Gastroesophageal sphincter (tissue), 4 donors: ENCODE data around the gene PDLIM7. TPM values are rescaled to one million over a fixed set of nuclear protein-coding genes. Genes with fewer than 3 reads are reported as not detected.
A peak's percentile ranks its signal among the peaks of the same experiment; 100 is the strongest.

Experiments
- ATAC-seq: fragments of 150-250 bp; one replicate; pipeline ENCODE4 v1.9.1; 2016; ENCODE audit warnings: mild to moderate bottlenecking, moderate library complexity
- H3K27ac ChIP-seq, 4 donors: fragments of 200-600 bp; sonication (generic) in 3 of 4; 1 replicate in 3 of 4; 2 replicates in 1 of 4; pipeline ENCODE4 v1.5.1; 2016 to 2019
- H3K27me3 ChIP-seq: fragments of 200-600 bp; sonication (generic); one replicate; pipeline ENCODE4 v1.5.1; 2019
- H3K36me3 ChIP-seq, 2 donors: fragments of 200-600 bp; sonication (generic); one replicate each; pipeline ENCODE4 v1.5.1; 2019; ENCODE audit warnings: control low read depth in 1 of 2
- H3K4me1 ChIP-seq, 3 donors: fragments of 200-600 bp; sonication (generic); 1 replicate in 2 of 3; 2 replicates in 1 of 3; pipeline ENCODE4 v1.5.1; 2016 to 2019; ENCODE audit warnings: control low read depth in 2 of 3
- H3K4me3 ChIP-seq, 2 donors: fragments of 200-600 bp; sonication (generic); one replicate each; pipeline ENCODE4 v1.5.1; 2019; ENCODE audit warnings: mild to moderate bottlenecking in 1 of 2, moderate library complexity in 1 of 2
- H3K9me3 ChIP-seq, 3 donors: fragments of 200-600 bp; sonication (generic); one replicate each; pipeline ENCODE4 v1.5.1; 2017 to 2019; ENCODE audit warnings: control low read depth in 2 of 3
- CTCF ChIP-seq, 4 experiments: fragments of 200-600 bp in 2 of 4; fragments of 450-650 bp in 2 of 4; sonication (generic) in 1 of 4; IDR thresholded peaks; one replicate each; pipeline ENCODE4 v1.5.1; 2017 to 2019; ENCODE audit warnings: antibody characterized with exemption in 4 of 4, mild to moderate bottlenecking in 2 of 4, moderate library complexity in 2 of 4
- EP300 ChIP-seq: sonication (generic); formaldehyde crosslinking; IDR thresholded peaks from one replicate; pipeline ENCODE4 v1.6.1; 2017; ENCODE audit warnings: antibody characterized with exemption, mild to moderate bottlenecking
- POLR2A ChIP-seq, 2 donors: fragments of 450-650 bp; IDR thresholded peaks; one replicate each; pipeline ENCODE4 v1.6.1; 2017; ENCODE audit warnings: antibody characterized with exemption in 2 of 2, mild to moderate bottlenecking in 2 of 2, moderate library complexity in 1 of 2
- POLR2AphosphoS5 ChIP-seq: sonication (generic); formaldehyde crosslinking; IDR thresholded peaks from one replicate; pipeline ENCODE4 v1.6.1; 2017; ENCODE audit warnings: antibody characterized with exemption
- WGBS, 2 donors: methylation state at CpG; one replicate each; pipeline ENCODE4 v1.1.5; 2018; ENCODE audit warnings: low coverage in 1 of 2; 5-methylcytosine and 5-hydroxymethylcytosine counted together
- total RNA-seq, 4 donors: library from RNA; depleted of rRNA; stranded (reverse); fragments of >200 nt; gene quantifications; one replicate each; pipeline ENCODE4 v1.1.0, GENCODE V29; 2016

PDLIM7 gene
- total RNA-seq, 4 donors from 2014 or later: 336 to 863 (median 437) TPM

- Histone ChIP-seq H3K4me1 (peaks cover 0 to 26% (median 18%) of the 10 kb centered on the region in 3 donors), H3K27me3 (peaks cover 50% of the 10 kb centered on the region), H3K9me3 (no peaks in the 10 kb centered on the region), H3K4me3 (peak overlapping the region in 1 of 2 donors; percentile 65), H3K36me3 (peaks cover 0 to 17% of the 10 kb centered on the region in 2 donors), H3K27ac (no peak overlapping the region)
- WGBS, 2 donors: 0 to 4% methylated on average over 3 to 8 of the region's 8 CpGs
- ATAC-seq: no peak
- TF ChIP-seq POLR2AphosphoS5: no peak
- no peak for TF ChIP-seq POLR2A (IDR thresholded peaks at IDR 0.05)
- TF ChIP-seq EP300: no peak
- TF ChIP-seq CTCF (IDR thresholded peaks at IDR 0.05): no peak
Observed at GRCh38 chr5:177445917-177446199, 51.5 kb downstream of the PDLIM7 start.

DNA sequence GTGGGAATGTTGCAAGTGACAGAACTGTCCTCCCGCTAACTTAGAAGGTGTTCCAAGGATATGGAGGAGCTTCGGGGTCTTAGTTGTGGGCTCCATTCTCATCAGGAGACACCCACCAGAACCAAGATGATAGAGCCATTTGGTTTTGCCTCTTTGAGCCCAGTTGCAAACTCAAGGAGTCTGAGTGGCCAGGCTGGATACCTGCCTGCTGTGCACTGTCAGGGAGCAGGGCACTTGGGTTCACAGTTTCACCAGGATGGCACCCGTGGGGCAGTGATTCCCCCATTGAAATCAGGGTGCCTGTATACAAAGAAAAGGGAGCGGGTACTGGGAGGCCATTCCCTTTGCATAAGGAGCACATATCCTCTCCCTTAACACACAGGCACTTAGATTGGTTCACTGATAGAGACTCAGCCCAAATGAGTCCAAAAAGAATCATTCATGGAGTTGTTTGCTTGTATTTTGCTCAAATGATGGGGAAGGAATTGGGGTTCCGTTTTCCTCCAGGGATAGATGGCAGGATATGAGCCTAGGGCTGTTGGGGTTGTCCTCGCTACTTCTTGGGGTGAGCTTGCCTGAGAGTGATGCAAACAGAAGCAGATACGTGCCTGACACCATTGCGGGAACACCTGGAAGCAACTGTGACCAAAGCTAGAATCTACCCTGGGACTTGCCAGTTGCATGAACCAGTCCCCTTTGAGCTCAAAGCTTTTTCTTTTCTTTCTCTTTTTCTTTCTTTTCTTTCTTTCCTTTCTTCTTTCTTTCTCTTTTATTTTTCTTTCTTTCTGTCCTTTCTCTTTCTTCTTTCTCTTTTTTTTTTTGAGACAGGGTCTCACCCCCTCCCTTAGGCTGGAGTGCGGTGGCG, 52.1 kb downstream of the PDLIM7 start:
- Histone ChIP-seq H3K36me3 (peaks cover 0 to 22% of the 10 kb centered on the region in 2 donors), H3K4me1 (peaks cover 0 to 26% (median 18%) of the 10 kb centered on the region in 3 donors), H3K27me3 (peaks cover 44% of the 10 kb centered on the region), H3K4me3 (no peak overlapping the region), H3K27ac (no peak overlapping the region), H3K9me3 (no peaks in the 10 kb centered on the region)
- ATAC-seq: no peak
- 31 to 39% methylated on average over 3 to 7 of the region's 10 CpGs for whole genome bisulfite sequencing, 2 donors
- TF ChIP-seq EP300 (no peak), CTCF (IDR thresholded peaks at IDR 0.05) (no peak), POLR2A (IDR thresholded peaks at IDR 0.05) (no peak), POLR2AphosphoS5 (no peak)

GRCh38 chr5:177444106-177445051, 53.0 kb downstream of the PDLIM7 start:
- no CpG with 5 or more reads among the region's 7 CpGs for WGBS, 2 donors
- H3K9me3 ChIP-seq: no peaks in the 10 kb centered on the region
- H3K27me3 ChIP-seq: peaks cover 35% of the 10 kb centered on the region
- H3K4me3 ChIP-seq: no peak overlapping the region
- peaks cover 0 to 26% (median 18%) of the 10 kb centered on the region in 3 donors for H3K4me1 ChIP-seq
- H3K27ac ChIP-seq: no peak overlapping the region
- TF ChIP-seq EP300 (no peak), POLR2A (IDR thresholded peaks at IDR 0.05) (no peak), POLR2AphosphoS5 (no peak), CTCF (IDR thresholded peaks at IDR 0.05) (no peak)
- ATAC-seq: no peak
- peaks cover 0 to 29% of the 10 kb centered on the region in 2 donors for H3K36me3 ChIP-seq

DNA sequence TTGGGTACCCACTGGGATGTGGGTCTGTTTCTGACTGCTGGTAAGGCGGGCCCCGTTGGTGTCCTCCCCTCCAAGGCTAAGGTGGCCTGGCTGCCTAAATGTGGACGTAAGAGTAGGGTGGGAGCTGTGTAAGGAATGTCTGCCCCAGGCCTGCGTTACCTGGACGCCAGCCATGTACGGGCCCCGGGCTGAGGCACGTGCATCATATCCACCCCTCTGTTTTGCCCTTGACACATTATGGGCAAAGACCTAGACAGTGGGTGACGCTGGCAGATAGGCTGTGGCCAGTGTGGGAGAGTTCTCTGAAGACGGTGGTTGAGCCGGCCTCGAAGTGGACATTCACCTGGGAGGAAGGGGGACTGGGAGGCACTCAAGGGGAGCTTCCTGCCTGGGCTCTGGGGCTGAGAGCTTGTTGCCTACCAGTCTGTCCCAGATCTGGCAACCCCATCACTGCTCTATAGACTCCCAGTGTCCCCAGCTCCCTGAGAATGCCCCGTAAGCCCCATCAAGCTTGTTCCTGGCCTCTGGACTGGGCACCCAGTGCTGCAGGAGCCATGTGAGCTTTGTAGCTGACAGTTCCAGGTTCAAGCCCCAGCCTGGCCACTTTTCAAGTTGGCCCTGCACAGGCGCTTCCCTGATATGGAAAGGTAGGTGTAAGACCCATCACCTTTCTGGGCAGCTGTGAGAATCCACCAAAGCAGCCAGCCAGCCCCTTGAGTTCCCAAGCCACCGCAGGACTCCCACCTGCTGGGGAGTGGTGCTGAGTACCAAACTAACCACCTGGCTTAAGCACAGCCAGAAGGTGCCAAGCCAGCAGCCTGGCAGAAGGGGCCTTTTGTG, 54.0 kb downstream of the PDLIM7 start:
- H3K36me3 ChIP-seq: peaks cover 0 to 35% of the 10 kb centered on the region in 2 donors
- peaks cover 0 to 26% (median 18%) of the 10 kb centered on the region in 3 donors for H3K4me1 ChIP-seq
- peaks cover 25% of the 10 kb centered on the region for H3K27me3 ChIP-seq
- no peak for ATAC-seq
- H3K9me3 ChIP-seq: no peaks in the 10 kb centered on the region
- H3K4me3 ChIP-seq: no peak overlapping the region
- 27% methylated on average over 3 of the region's 15 CpGs; no CpG with 5 or more reads in 1 of the 2 donors for WGBS, 2 donors
- H3K27ac ChIP-seq: no peak overlapping the region
- TF ChIP-seq EP300: no peak
- no peak for TF ChIP-seq POLR2AphosphoS5
- no peak for TF ChIP-seq POLR2A (IDR thresholded peaks at IDR 0.05)
- TF ChIP-seq CTCF (IDR thresholded peaks at IDR 0.05): no peak
